ENCODE data around the gene ZNFX1. TPM values are rescaled to one million over a fixed set of nuclear protein-coding genes. Genes with fewer than 3 reads are reported as not detected.

Gene ZNFX1
- total and polyA plus RNA-seq, 9 of the 15 experiments (the other 6 are each of a cell fraction or from before 2014, with no cell fraction given), result 3.8 to 13.8 (median 10.3) TPM

DNA sequence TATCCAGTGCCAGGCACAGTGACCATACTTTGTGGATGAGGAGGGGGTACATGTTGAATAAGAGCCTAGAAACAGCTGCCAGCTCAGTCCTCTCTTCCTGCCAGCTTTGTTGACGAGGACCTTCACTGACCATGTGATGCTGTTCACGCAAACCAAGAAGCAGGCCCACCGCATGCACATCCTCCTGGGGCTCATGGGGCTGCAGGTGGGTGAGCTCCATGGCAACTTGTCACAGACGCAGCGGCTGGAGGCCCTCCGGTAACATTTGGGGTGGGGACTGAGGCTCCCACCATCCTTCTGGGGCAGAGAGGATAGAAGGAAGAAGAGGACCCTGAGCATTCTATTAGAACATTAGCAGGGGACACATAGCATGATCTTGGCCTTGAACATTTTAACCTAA is 43.0 kb downstream of the ZNFX1 start (continued):
- TF ChIP-seq TRIM28 (IDR thresholded peaks at IDR 0.05) (no peak), GTF2A2 (tag; IDR thresholded peaks at IDR 0.05) (no peak), ZNF695 (CRISPR knock-in tag; IDR thresholded peaks at IDR 0.05) (no peak)
- TF ChIP-seq, protein P1, sequence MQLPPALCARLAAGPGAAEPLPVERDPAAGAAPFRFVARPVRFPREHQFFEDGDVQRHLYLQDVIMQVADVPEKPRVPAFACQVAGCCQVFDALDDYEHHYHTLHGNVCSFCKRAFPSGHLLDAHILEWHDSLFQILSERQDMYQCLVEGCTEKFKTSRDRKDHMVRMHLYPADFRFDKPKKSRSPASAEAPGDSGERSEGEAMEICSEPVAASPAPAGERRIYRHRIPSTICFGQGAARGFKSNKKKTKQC (CRISPR knock-in tag; IDR thresholded peaks at IDR 0.05), result no peak

DNA sequence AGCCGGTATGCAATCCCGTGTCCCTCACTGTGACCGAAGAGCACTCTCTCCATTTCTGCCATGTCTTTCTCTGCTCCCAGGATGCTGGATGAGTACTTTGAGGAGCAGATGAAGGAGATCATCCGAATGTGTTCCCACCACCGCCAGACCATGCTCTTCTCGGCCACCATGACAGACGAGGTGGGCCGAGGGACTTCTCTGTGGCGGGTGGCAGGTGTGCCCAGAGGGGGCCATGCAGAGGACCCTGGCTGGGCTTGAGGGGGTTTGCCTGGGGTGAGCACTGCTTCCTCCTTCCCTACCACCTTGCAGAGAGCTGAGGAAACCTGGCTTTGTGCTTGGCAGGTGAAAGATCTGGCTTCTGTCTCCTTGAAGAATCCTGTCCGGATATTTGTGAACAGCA is 44.6 kb downstream of the ZNFX1 start:
- in situ Hi-C loops (cut with MboI), result no loop called here
- BruUV-seq (replicated peaks), result no TSS peak
- Histone ChIP-seq H3K4me1 (replicated peaks in 1 of 2; ENCODE audit: control insufficient read depth in 2 of 2, insufficient read depth in 2 of 2, low read length in 2 of 2) (peaks cover 0 to 4% of the 10 kb centered on the region in 2 experiments; a peak in 1 of 5 replicates), H3K79me2 (ENCODE audit: control insufficient read depth, insufficient read depth, low read length) (no peaks in the 10 kb centered on the region), H3K36me3 (ENCODE audit: control insufficient read depth, insufficient read depth, low read length) (peaks cover 83% of the 10 kb centered on the region; the same call in 2 of the 3 replicates), H3K4me2 (ENCODE audit: insufficient read depth, low read length) (no peak overlapping the region), H3K9me3 (replicated peaks; ENCODE audit: control insufficient read depth, insufficient read depth, low read depth, low read length) (no peaks in the 10 kb centered on the region), H4K20me1 (replicated peaks; ENCODE audit: control insufficient read depth, insufficient read depth, low read length) (no peaks in the 10 kb centered on the region), H3K4me3 (no peak overlapping the region), H2AFZ (ENCODE audit: low read depth, low read length) (no peak overlapping the region), H3K27ac (ENCODE audit: extremely low read depth, low read depth, low read length) (no peak overlapping the region), H3K9me1 (ENCODE audit: control insufficient read depth, insufficient read depth, low read length) (no peaks in the 10 kb centered on the region), H3K9ac (ENCODE audit: insufficient read depth in 1 of 2, low read depth in 2 of 2, low read length in 2 of 2) (no peak overlapping the region), H3K27me3 (ENCODE audit: control insufficient read depth in 2 of 2, insufficient read depth in 2 of 2, low read length in 2 of 2) (no peaks in the 10 kb centered on the region)
- no peak for DNase-seq (ENCODE audit: extremely low read depth in 1 of 4, low spot score in 3 of 4)
- no peak for ATAC-seq
- ChIA-PET POLR2A (interaction anchor here (1.0 kb wide), 1 partner anchor 9 kb away, joined by 3 read pairs; no protein-coding TSS in a partner anchor), CTCF (ENCODE audit: low intra/inter-chr PET ratio) (no interaction called here)
- intact Hi-C loops (cut with micrococcal nuclease), result no loop called here
- FAIRE-seq, result no peak
- WGBS (ENCODE audit: insufficient coverage, low coverage, missing lambda C conversion rate), result 93% methylated on average over 10 of the region's 10 CpGs
- no peak for TF ChIP-seq PTRF (tag; IDR thresholded peaks at IDR 0.05)
- no peak for TF ChIP-seq PHF8 (IDR thresholded peaks at IDR 0.05; ENCODE audit: borderline replicate concordance, low read length)
- TF ChIP-seq EWSR1 (IDR thresholded peaks at IDR 0.05; ENCODE audit: borderline replicate concordance, low read depth, partially characterized antibody), result no peak
- no peak for TF ChIP-seq FOXJ2 (tag; IDR thresholded peaks at IDR 0.05)
- TF ChIP-seq ZNF830 (CRISPR knock-in tag; IDR thresholded peaks at IDR 0.05), result no peak
- TF ChIP-seq SUPT5H (IDR thresholded peaks at IDR 0.05), result no peak
- no peak for TF ChIP-seq SRSF9 (IDR thresholded peaks at IDR 0.05; ENCODE audit: borderline replicate concordance, low read depth, low read length)
- no peak for TF ChIP-seq ZNF140 (CRISPR knock-in tag; IDR thresholded peaks at IDR 0.05)
- no peak for TF ChIP-seq KLF10 (CRISPR knock-in tag; IDR thresholded peaks at IDR 0.05)
- TF ChIP-seq, protein P2, sequence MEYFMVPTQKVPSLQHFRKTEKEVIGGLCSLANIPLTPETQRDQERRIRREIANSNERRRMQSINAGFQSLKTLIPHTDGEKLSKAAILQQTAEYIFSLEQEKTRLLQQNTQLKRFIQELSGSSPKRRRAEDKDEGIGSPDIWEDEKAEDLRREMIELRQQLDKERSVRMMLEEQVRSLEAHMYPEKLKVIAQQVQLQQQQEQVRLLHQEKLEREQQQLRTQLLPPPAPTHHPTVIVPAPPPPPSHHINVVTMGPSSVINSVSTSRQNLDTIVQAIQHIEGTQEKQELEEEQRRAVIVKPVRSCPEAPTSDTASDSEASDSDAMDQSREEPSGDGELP (CRISPR knock-in tag; IDR thresholded peaks at IDR 0.05; ENCODE audit: borderline replicate concordance), result no peak
- TF ChIP-seq ILK (tag; IDR thresholded peaks at IDR 0.05; ENCODE audit: borderline replicate concordance, low read depth), result no peak
- TF ChIP-seq, protein P3, sequence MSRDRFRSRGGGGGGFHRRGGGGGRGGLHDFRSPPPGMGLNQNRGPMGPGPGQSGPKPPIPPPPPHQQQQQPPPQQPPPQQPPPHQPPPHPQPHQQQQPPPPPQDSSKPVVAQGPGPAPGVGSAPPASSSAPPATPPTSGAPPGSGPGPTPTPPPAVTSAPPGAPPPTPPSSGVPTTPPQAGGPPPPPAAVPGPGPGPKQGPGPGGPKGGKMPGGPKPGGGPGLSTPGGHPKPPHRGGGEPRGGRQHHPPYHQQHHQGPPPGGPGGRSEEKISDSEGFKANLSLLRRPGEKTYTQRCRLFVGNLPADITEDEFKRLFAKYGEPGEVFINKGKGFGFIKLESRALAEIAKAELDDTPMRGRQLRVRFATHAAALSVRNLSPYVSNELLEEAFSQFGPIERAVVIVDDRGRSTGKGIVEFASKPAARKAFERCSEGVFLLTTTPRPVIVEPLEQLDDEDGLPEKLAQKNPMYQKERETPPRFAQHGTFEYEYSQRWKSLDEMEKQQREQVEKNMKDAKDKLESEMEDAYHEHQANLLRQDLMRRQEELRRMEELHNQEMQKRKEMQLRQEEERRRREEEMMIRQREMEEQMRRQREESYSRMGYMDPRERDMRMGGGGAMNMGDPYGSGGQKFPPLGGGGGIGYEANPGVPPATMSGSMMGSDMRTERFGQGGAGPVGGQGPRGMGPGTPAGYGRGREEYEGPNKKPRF (IDR thresholded peaks at IDR 0.05; ENCODE audit: low read depth, low read length), result no peak
